Measurements from ENCODE around the gene EDAR. TPM values are rescaled to one million over a fixed set of nuclear protein-coding genes. Genes with fewer than 3 reads are reported as not detected.

EDAR gene
- total and polyA plus RNA-seq, 2 of the 8 experiments (the other 6 are each of a cell fraction or from before 2014, with no cell fraction given) = not detected

DNA sequence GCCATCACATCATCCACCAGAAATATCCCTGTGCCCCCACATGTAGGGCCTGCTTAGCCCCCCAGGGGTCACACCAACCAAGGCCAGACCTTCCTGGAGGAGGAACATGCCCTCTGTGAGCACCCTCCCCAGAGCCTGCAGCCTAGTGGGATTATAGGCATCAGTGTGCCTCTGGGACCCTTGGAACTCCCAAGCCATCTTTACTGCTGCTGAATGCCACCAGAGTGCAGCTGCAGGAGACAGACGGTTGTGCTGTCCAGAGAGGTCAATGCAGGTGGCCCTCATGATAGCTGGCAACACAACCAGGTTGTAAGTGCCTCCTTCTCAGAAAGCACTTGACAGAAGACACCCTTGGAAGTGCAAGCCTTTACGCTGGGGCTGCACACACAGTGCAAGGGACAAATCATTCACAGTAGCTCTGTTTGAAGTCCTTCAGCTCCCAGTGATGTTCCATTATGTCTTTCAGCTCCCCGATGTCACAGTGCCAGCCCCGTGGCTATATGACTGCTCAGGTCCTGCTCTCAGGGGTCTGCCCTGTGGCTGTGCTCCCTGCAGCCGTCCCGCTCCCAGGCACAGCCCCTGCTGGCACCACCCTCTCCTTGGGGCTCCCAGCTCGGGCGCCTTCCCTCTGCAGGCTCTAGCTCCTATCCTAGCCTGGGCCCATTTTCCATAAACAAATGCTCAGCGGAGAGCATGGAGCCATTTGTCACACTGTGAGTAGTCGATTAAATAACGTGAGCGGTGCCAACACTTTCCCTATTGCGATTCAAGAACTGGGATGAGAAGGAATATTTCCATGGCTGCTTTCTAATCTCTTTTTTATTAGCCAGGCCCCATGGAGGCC, 65.1 kb downstream of the EDAR start:
- Histone ChIP-seq H2BK20ac (ENCODE audit: low read length) (no peak overlapping the region; the same call in 1 of the 2 replicates), H4K91ac (replicated peaks; ENCODE audit: insufficient read length, low read length) (no peak overlapping the region)
- POLR2A ChIA-PET (ENCODE audit: partially characterized antibody) = no interaction called here
- TF ChIP-seq MAFK (IDR thresholded peaks at IDR 0.05; ENCODE audit: low read depth, low read length) (no peak), PHF8 (conservative IDR thresholded peaks at IDR 0.05; ENCODE audit: low read depth, low read length) (no peak), BRCA1 (IDR thresholded peaks at IDR 0.05; ENCODE audit: low read depth, low read length) (no peak), EP300 (IDR thresholded peaks at IDR 0.05; ENCODE audit: borderline replicate concordance in 1 of 2, low read depth in 2 of 2, low read length in 2 of 2) (no peak), RAD21 (IDR thresholded peaks at IDR 0.05 in 1 of 2, conservative IDR thresholded peaks at IDR 0.05 in 1 of 2; ENCODE audit: low read depth in 2 of 2, low read length in 2 of 2) (no peak), RFX5 (IDR thresholded peaks at IDR 0.05; ENCODE audit: borderline replicate concordance, low read depth, low read length) (no peak), SIN3A (conservative IDR thresholded peaks at IDR 0.05 in 1 of 2, IDR thresholded peaks at IDR 0.05 in 1 of 2; ENCODE audit: low read depth in 1 of 2, low read length in 2 of 2) (no peak), CHD2 (IDR thresholded peaks at IDR 0.05; ENCODE audit: low read length) (no peak)
- TF ChIP-seq, protein P1, sequence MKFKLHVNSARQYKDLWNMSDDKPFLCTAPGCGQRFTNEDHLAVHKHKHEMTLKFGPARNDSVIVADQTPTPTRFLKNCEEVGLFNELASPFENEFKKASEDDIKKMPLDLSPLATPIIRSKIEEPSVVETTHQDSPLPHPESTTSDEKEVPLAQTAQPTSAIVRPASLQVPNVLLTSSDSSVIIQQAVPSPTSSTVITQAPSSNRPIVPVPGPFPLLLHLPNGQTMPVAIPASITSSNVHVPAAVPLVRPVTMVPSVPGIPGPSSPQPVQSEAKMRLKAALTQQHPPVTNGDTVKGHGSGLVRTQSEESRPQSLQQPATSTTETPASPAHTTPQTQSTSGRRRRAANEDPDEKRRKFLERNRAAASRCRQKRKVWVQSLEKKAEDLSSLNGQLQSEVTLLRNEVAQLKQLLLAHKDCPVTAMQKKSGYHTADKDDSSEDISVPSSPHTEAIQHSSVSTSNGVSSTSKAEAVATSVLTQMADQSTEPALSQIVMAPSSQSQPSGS (IDR thresholded peaks at IDR 0.05; ENCODE audit: low read length) = no peak

More for the DNA sequence above, 65.1 kb downstream of the EDAR start:
- FAIRE-seq (no peak), DNase-seq (ENCODE audit: low read depth in 1 of 2, low spot score in 2 of 2) (no peak)
- H2BK15ac ChIP-seq (ENCODE audit: low read length) = no peak overlapping the region
- H3K14ac ChIP-seq (ENCODE audit: insufficient read length) = no peak overlapping the region
- H3K4ac ChIP-seq (replicated peaks; ENCODE audit: insufficient read length, low read depth, low read length) = no peak overlapping the region
- CTCF ChIA-PET (ENCODE audit: partially characterized antibody) = interaction anchor here (0.8 to 1.4 kb wide), 5 partner anchors 11 to 77 kb away, joined by 3 to 8 read pairs (median 3); partner anchors contain the start of gene EDAR
- H2BK12ac ChIP-seq (ENCODE audit: low read depth, low read length) = 0 out of 2 replicates have a peak overlapping the region, but pooled peaks have one; percentile 21
- no peaks in the 10 kb centered on the region for H3K27me3 ChIP-seq (replicated peaks in 1 of 4; ENCODE audit: control insufficient read depth in 3 of 4, extremely low read depth in 1 of 4, insufficient read depth in 3 of 4, low read length in 3 of 4)
- no peak overlapping the region for H3K9ac ChIP-seq (replicated peaks in 1 of 4; ENCODE audit: extremely low read depth in 1 of 4, low read depth in 3 of 4, low read length in 3 of 4)
- WGBS, 2 experiments (ENCODE audit: extremely low coverage in 1 of 2, insufficient coverage in 1 of 2, insufficient read length in 1 of 2, insufficient replicate concordance in 2 of 2, low coverage in 1 of 2, low lambda C conversion rate in 2 of 2, missing lambda C conversion rate in 1 of 2) = 93% methylated on average over 13 of the region's 13 CpGs; no CpG with 5 or more reads in 1 of the 2 experiments
- no peak overlapping the region for H3K4me2 ChIP-seq (ENCODE audit: insufficient read depth in 1 of 2, low read depth in 2 of 2, low read length in 2 of 2)
- no peak overlapping the region for H3K23ac ChIP-seq (ENCODE audit: insufficient read length)
- H3K79me1 ChIP-seq (ENCODE audit: low read depth, low read length) = no peaks in the 10 kb centered on the region
- no peak overlapping the region for H4K5ac ChIP-seq (ENCODE audit: insufficient read length, low read depth, low read length)
- no peak overlapping the region for H2BK120ac ChIP-seq (replicated peaks; ENCODE audit: low read depth, low read length)
- H4K8ac ChIP-seq (ENCODE audit: extremely low read depth, insufficient read depth, low read length) = peak overlapping the region; percentile 58; the same call in 1 of the 2 replicates
- H3K36me3 ChIP-seq (ENCODE audit: control insufficient read depth in 2 of 4, insufficient read depth in 4 of 4, low read length in 3 of 4) = no peaks in the 10 kb centered on the region
- no peaks in the 10 kb centered on the region; a peak in 1 of 7 replicates for H3K4me1 ChIP-seq (replicated peaks in 1 of 4; ENCODE audit: control insufficient read depth in 3 of 4, insufficient read depth in 4 of 4, low read length in 3 of 4)
- H2AK5ac ChIP-seq (ENCODE audit: low read depth, low read length) = no peak overlapping the region
- no peaks in the 10 kb centered on the region for H3K9me3 ChIP-seq (ENCODE audit: insufficient read depth in 2 of 2, low read depth in 1 of 2, low read length in 1 of 2)
- H3K79me2 ChIP-seq (ENCODE audit: control insufficient read depth in 1 of 2, insufficient read depth in 2 of 2, low read length in 2 of 2) = no peaks in the 10 kb centered on the region
- no peaks in the 10 kb centered on the region for H3K23me2 ChIP-seq (ENCODE audit: low read depth, low read length)
- H2BK5ac ChIP-seq (ENCODE audit: low read depth, low read length) = no peak overlapping the region
- no peaks in the 10 kb centered on the region for H4K20me1 ChIP-seq (replicated peaks in 1 of 2; ENCODE audit: control insufficient read depth in 1 of 2, insufficient read depth in 2 of 2, low read length in 2 of 2)
- H2AFZ ChIP-seq (ENCODE audit: low read length) = no peak overlapping the region
- H3K4me3 ChIP-seq (ENCODE audit: extremely low read depth in 1 of 4, insufficient read depth in 2 of 4, low read depth in 3 of 4, low read length in 4 of 4) = no peak overlapping the region
- no peak overlapping the region for H3K27ac ChIP-seq (ENCODE audit: low read depth, low read length)
- H3K18ac ChIP-seq (ENCODE audit: extremely low read depth, low read length) = no peak overlapping the region
- H3K56ac ChIP-seq (replicated peaks; ENCODE audit: insufficient read length, low read depth, low read length) = no peak overlapping the region

All from H1 (cell line).